ENCODE results near the gene ARFGAP3.

Gene ARFGAP3

GRCh38 chr22:42830161-42830560 lies 26.9 kb downstream of the ARFGAP3 start:
- H3K4me3 ChIP-seq (ENCODE audit: low read depth, low read length): no peak overlapping the region
- no peak for TF ChIP-seq ZNF211 (tag by site-specific recombination; IDR thresholded peaks at IDR 0.05; ENCODE audit: low read depth)
- TF ChIP-seq ZBTB17 (tag by site-specific recombination; IDR thresholded peaks at IDR 0.05): no peak
- no peaks in the 10 kb centered on the region for H3K9me3 ChIP-seq (ENCODE audit: control insufficient read depth, insufficient read depth, low read depth, low read length)
- ChIA-PET POLR2A (no interaction called here), CTCF (interaction anchor here (0.5 to 1.0 kb wide), 2 partner anchors 10 to 328 kb away, joined by 3 to 7 read pairs; no protein-coding TSS in a partner anchor)
- H3K4me1 ChIP-seq (ENCODE audit: control insufficient read depth, insufficient read depth, low read length): no peaks in the 10 kb centered on the region
- no peak overlapping the region for H3K27ac ChIP-seq (ENCODE audit: extremely low read depth, low read depth, low read length)
- peaks cover 52 to 86% of the 10 kb centered on the region in 2 experiments for H3K36me3 ChIP-seq (ENCODE audit: control insufficient read depth in 2 of 2, insufficient read depth in 1 of 2, low read length in 2 of 2)

GRCh38 chr22:42829302-42829701 lies 27.8 kb downstream of the ARFGAP3 start:
- H3K4me1 ChIP-seq (ENCODE audit: control insufficient read depth, insufficient read depth, low read length): no peaks in the 10 kb centered on the region
- no peak for TF ChIP-seq ZNF133 (tag by site-specific recombination; IDR thresholded peaks at IDR 0.05)
- no peak for TF ChIP-seq ZNF146 (tag by site-specific recombination; IDR thresholded peaks at IDR 0.05)
- TF ChIP-seq ZNF776 (tag by site-specific recombination; IDR thresholded peaks at IDR 0.05; ENCODE audit: borderline replicate concordance): no peak
- no peak for TF ChIP-seq ZNF350 (tag by site-specific recombination; IDR thresholded peaks at IDR 0.05)
- no peak for TF ChIP-seq ZNF280C (tag by site-specific recombination; IDR thresholded peaks at IDR 0.05)
- no peak for TF ChIP-seq ZBTB17 (tag by site-specific recombination; IDR thresholded peaks at IDR 0.05)
- no peak for TF ChIP-seq YY2 (tag by site-specific recombination; IDR thresholded peaks at IDR 0.05)
- no peak for TF ChIP-seq ZNF514 (tag by site-specific recombination; IDR thresholded peaks at IDR 0.05)
- no peak for TF ChIP-seq ZNF239 (tag by site-specific recombination; IDR thresholded peaks at IDR 0.05)
- no peak for TF ChIP-seq ZNF518A (tag by site-specific recombination; conservative IDR thresholded peaks at IDR 0.05; ENCODE audit: low read depth)
- TF ChIP-seq ZNF488 (tag by site-specific recombination; IDR thresholded peaks at IDR 0.05): no peak
- no peak for TF ChIP-seq GLIS2 (tag by site-specific recombination; IDR thresholded peaks at IDR 0.05)
- no peak for TF ChIP-seq ZEB2 (tag by site-specific recombination; IDR thresholded peaks at IDR 0.05)
- TF ChIP-seq MZF1 (tag by site-specific recombination; IDR thresholded peaks at IDR 0.05; ENCODE audit: borderline replicate concordance): no peak
- TF ChIP-seq ZNF768 (tag by site-specific recombination; IDR thresholded peaks at IDR 0.05): no peak
- no peak for TF ChIP-seq INSM2 (tag by site-specific recombination; IDR thresholded peaks at IDR 0.05)
- no peak for TF ChIP-seq ZNF626 (tag by site-specific recombination; IDR thresholded peaks at IDR 0.05)
- TF ChIP-seq ZNF426 (tag by site-specific recombination; IDR thresholded peaks at IDR 0.05): no peak
- TF ChIP-seq PATZ1 (tag by site-specific recombination; IDR thresholded peaks at IDR 0.05): no peak
- POLR2A ChIA-PET: no interaction called here
- no peak overlapping the region for H3K4me3 ChIP-seq (ENCODE audit: low read depth, low read length)
- H3K9me3 ChIP-seq (ENCODE audit: control insufficient read depth, insufficient read depth, low read depth, low read length): no peaks in the 10 kb centered on the region
- peaks cover 60 to 86% of the 10 kb centered on the region in 2 experiments for H3K36me3 ChIP-seq (ENCODE audit: control insufficient read depth in 2 of 2, insufficient read depth in 1 of 2, low read length in 2 of 2)
- no peak overlapping the region for H3K27ac ChIP-seq (ENCODE audit: extremely low read depth, low read depth, low read length)
- CTCF ChIA-PET: interaction anchor here (0.6 kb wide), 1 partner anchor 13 kb away, joined by 4 read pairs; no protein-coding TSS in a partner anchor
